Measurements from ENCODE around the gene BTBD6. TPM values are rescaled to one million over a fixed set of nuclear protein-coding genes. Genes with fewer than 3 reads are reported as not detected.

Gene BTBD6
- total and polyA plus RNA-seq, 9 of the 15 experiments (the other 6 are each of a cell fraction or from before 2014, with no cell fraction given): not detected

DNA sequence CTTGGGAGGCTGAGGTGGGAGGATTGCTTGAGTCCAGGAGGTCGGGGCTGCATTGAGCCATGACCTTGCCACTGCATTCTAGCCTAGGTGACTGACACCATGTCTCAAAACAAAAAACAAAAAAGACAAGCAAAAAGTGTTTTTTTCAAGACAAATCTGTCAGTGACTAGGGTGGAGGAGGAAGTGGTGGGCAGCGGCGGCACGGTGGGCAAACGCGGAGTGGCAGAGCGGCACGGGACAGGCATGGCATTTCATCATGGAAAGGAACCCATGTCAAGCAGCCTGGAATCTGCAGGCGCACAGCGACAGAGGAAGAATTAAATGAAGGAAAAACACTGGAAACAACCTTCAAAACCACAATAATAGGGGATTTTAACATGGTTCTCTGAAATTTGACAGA, 4.0 kb upstream of the BTBD6 start:
- ChIA-PET POLR2A (no interaction called here), CTCF (ENCODE audit: low intra/inter-chr PET ratio) (no interaction called here)
- no peak overlapping the region for H3K27ac ChIP-seq (ENCODE audit: extremely low read depth, low read depth, low read length)
- H4K20me1 ChIP-seq (replicated peaks; ENCODE audit: control insufficient read depth, insufficient read depth, low read length): no peaks in the 10 kb centered on the region
- no peaks in the 10 kb centered on the region for H3K79me2 ChIP-seq (ENCODE audit: control insufficient read depth, insufficient read depth, low read length)
- no peaks in the 10 kb centered on the region for H3K27me3 ChIP-seq (ENCODE audit: control insufficient read depth in 2 of 2, insufficient read depth in 2 of 2, low read length in 2 of 2)
- in situ Hi-C loops (cut with MboI): no loop called here
- intact Hi-C loops (cut with micrococcal nuclease): no loop called here
- FAIRE-seq (no peak), DNase-seq (ENCODE audit: extremely low read depth in 1 of 4, low spot score in 3 of 4) (no peak), ATAC-seq (no peak)
- WGBS (ENCODE audit: insufficient coverage, low coverage, missing lambda C conversion rate): 72% methylated on average over 5 of the region's 10 CpGs
- H3K9ac ChIP-seq (ENCODE audit: insufficient read depth in 1 of 2, low read depth in 2 of 2, low read length in 2 of 2): no peak overlapping the region
- no TSS peak for BruUV-seq (replicated peaks)
- no peaks in the 10 kb centered on the region for H3K9me1 ChIP-seq (ENCODE audit: control insufficient read depth, insufficient read depth, low read length)
- H3K4me1 ChIP-seq (replicated peaks in 1 of 2; ENCODE audit: control insufficient read depth in 2 of 2, insufficient read depth in 2 of 2, low read length in 2 of 2): no peaks in the 10 kb centered on the region
- no peak overlapping the region for H3K4me3 ChIP-seq
- H3K4me2 ChIP-seq (ENCODE audit: insufficient read depth, low read length): no peak overlapping the region
- H2AFZ ChIP-seq (ENCODE audit: low read depth, low read length): no peak overlapping the region
- H3K36me3 ChIP-seq (ENCODE audit: control insufficient read depth, insufficient read depth, low read length): peaks cover 22% of the 10 kb centered on the region; the same call in 1 of the 3 replicates
- no peaks in the 10 kb centered on the region for H3K9me3 ChIP-seq (replicated peaks; ENCODE audit: control insufficient read depth, insufficient read depth, low read depth, low read length)
- TF ChIP-seq, protein P1, sequence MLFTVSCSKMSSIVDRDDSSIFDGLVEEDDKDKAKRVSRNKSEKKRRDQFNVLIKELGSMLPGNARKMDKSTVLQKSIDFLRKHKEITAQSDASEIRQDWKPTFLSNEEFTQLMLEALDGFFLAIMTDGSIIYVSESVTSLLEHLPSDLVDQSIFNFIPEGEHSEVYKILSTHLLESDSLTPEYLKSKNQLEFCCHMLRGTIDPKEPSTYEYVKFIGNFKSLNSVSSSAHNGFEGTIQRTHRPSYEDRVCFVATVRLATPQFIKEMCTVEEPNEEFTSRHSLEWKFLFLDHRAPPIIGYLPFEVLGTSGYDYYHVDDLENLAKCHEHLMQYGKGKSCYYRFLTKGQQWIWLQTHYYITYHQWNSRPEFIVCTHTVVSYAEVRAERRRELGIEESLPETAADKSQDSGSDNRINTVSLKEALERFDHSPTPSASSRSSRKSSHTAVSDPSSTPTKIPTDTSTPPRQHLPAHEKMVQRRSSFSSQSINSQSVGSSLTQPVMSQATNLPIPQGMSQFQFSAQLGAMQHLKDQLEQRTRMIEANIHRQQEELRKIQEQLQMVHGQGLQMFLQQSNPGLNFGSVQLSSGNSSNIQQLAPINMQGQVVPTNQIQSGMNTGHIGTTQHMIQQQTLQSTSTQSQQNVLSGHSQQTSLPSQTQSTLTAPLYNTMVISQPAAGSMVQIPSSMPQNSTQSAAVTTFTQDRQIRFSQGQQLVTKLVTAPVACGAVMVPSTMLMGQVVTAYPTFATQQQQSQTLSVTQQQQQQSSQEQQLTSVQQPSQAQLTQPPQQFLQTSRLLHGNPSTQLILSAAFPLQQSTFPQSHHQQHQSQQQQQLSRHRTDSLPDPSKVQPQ (CRISPR knock-in tag; IDR thresholded peaks at IDR 0.05; ENCODE audit: borderline replicate concordance): no peak
- TF ChIP-seq FIP1L1 (IDR thresholded peaks at IDR 0.05; ENCODE audit: low read depth, low read length, poor library complexity, severe bottlenecking): no peak
- TF ChIP-seq HLTF (IDR thresholded peaks at IDR 0.05): no peak
- TF ChIP-seq, protein P2, sequence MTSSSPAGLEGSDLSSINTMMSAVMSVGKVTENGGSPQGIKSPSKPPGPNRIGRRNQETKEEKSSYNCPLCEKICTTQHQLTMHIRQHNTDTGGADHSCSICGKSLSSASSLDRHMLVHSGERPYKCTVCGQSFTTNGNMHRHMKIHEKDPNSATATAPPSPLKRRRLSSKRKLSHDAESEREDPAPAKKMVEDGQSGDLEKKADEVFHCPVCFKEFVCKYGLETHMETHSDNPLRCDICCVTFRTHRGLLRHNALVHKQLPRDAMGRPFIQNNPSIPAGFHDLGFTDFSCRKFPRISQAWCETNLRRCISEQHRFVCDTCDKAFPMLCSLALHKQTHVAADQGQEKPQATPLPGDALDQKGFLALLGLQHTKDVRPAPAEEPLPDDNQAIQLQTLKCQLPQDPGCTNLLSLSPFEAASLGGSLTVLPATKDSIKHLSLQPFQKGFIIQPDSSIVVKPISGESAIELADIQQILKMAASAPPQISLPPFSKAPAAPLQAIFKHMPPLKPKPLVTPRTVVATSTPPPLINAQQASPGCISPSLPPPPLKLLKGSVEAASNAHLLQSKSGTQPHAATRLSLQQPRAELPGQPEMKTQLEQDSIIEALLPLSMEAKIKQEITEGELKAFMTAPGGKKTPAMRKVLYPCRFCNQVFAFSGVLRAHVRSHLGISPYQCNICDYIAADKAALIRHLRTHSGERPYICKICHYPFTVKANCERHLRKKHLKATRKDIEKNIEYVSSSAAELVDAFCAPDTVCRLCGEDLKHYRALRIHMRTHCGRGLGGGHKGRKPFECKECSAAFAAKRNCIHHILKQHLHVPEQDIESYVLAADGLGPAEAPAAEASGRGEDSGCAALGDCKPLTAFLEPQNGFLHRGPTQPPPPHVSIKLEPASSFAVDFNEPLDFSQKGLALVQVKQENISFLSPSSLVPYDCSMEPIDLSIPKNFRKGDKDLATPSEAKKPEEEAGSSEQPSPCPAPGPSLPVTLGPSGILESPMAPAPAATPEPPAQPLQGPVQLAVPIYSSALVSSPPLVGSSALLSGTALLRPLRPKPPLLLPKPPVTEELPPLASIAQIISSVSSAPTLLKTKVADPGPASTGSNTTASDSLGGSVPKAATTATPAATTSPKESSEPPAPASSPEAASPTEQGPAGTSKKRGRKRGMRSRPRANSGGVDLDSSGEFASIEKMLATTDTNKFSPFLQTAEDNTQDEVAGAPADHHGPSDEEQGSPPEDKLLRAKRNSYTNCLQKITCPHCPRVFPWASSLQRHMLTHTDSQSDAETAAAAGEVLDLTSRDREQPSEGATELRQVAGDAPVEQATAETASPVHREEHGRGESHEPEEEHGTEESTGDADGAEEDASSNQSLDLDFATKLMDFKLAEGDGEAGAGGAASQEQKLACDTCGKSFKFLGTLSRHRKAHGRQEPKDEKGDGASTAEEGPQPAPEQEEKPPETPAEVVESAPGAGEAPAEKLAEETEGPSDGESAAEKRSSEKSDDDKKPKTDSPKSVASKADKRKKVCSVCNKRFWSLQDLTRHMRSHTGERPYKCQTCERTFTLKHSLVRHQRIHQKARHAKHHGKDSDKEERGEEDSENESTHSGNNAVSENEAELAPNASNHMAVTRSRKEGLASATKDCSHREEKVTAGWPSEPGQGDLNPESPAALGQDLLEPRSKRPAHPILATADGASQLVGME (CRISPR knock-in tag; IDR thresholded peaks at IDR 0.05): no peak
- TF ChIP-seq, protein P3, sequence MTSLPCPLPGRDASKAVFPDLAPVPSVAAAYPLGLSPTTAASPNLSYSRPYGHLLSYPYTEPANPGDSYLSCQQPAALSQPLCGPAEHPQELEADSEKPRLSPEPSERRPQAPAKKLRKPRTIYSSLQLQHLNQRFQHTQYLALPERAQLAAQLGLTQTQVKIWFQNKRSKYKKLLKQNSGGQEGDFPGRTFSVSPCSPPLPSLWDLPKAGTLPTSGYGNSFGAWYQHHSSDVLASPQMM (CRISPR knock-in tag; IDR thresholded peaks at IDR 0.05): no peak
- TF ChIP-seq ZNF75A (CRISPR knock-in tag; IDR thresholded peaks at IDR 0.05): no peak
- TF ChIP-seq, protein P4, sequence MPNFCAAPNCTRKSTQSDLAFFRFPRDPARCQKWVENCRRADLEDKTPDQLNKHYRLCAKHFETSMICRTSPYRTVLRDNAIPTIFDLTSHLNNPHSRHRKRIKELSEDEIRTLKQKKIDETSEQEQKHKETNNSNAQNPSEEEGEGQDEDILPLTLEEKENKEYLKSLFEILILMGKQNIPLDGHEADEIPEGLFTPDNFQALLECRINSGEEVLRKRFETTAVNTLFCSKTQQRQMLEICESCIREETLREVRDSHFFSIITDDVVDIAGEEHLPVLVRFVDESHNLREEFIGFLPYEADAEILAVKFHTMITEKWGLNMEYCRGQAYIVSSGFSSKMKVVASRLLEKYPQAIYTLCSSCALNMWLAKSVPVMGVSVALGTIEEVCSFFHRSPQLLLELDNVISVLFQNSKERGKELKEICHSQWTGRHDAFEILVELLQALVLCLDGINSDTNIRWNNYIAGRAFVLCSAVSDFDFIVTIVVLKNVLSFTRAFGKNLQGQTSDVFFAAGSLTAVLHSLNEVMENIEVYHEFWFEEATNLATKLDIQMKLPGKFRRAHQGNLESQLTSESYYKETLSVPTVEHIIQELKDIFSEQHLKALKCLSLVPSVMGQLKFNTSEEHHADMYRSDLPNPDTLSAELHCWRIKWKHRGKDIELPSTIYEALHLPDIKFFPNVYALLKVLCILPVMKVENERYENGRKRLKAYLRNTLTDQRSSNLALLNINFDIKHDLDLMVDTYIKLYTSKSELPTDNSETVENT (CRISPR knock-in tag; IDR thresholded peaks at IDR 0.05): no peak
